ENCODE measurements around the gene MYT1.

DNA sequence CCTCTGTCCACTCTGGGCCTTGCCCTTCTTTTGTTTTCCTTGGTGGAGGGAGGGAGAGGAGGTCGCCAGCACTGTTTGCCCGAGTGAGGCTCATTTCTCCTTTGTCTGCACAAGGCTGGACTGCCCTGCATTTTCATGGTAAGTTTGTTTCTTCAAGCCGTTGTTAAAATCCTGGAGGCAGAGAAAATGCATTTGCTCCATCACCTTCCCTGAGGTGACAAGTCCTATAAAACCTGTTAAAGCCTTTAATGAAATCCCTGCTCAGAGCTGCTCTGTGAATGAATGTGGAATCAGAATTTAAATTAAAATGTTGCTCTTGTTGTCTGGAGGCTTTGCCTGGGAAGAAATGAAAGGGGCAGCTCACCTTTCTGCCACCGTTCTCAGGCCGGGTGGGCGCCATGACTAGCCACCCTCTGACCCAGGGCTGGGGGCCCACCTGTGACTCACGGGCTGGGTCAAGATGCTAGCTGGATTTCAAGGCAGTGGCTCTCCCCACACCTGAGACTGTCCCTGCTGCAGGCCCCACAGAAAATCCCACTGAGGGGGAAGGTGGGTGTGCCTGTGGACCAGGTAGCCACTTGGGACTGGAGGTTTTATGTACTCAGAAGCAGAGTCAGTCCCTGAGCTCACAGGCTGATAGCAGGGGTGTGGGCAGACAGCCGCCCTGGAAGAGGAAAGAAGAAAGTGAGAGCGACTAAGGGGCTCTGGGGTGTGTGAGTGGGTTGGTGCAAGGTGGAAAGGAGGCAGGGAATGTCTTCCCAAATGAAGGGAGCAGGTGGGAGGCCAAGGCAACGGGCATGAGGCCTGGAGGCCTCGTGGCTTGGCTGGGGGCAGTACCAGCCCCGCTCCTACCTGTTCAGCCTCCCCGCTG, 24.0 kb upstream of the MYT1 start:
- no peak for TF ChIP-seq CTCF (IDR thresholded peaks at IDR 0.05)
- no peak for TF ChIP-seq POLR2A (IDR thresholded peaks at IDR 0.05)
